Peyer's patch (tissue), 4 donors: ENCODE results near the gene CSRP2. TPM values are rescaled to one million over a fixed set of nuclear protein-coding genes. Genes with fewer than 3 reads are reported as not detected.
A peak's percentile ranks its signal among the peaks of the same experiment; 100 is the strongest.

Source experiments
- DNase-seq, 3 donors: peaks; one replicate each; pipeline ENCODE4 v3.0.0-alpha.2; 2017 to 2019
- H3K27ac ChIP-seq, 4 donors: fragments of 200-600 bp; sonication (generic); one replicate each; pipeline ENCODE4 v1.5.1; 2016 to 2019
- H3K27me3 ChIP-seq, 2 donors: fragments of 200-600 bp; sonication (generic); one replicate each; pipeline ENCODE4 v1.5.1; 2019
- H3K36me3 ChIP-seq, 3 donors: fragments of 200-600 bp; sonication (generic); one replicate each; pipeline ENCODE4 v1.5.1; 2016 to 2019
- H3K4me1 ChIP-seq, 4 donors: fragments of 200-600 bp; sonication (generic); one replicate each; pipeline ENCODE4 v1.5.1; 2016 to 2019
- H3K4me3 ChIP-seq, 4 donors: fragments of 200-600 bp; sonication (generic); 1 replicate in 3 of 4; 2 replicates in 1 of 4; pipeline ENCODE4 v1.5.1; 2016 to 2019; ENCODE audit warnings: mild to moderate bottlenecking in 1 of 4
- H3K9me3 ChIP-seq, 4 donors: fragments of 200-600 bp; sonication (generic); one replicate each; pipeline ENCODE4 v1.5.1; 2016 to 2019; ENCODE audit warnings: mild to moderate bottlenecking in 1 of 4
- CTCF ChIP-seq, 6 experiments: fragments of 450-650 bp in 4 of 6; fragments of 200-600 bp in 2 of 6; sonication (generic) in 1 of 6; IDR thresholded peaks; one replicate each; pipeline ENCODE4 v1.5.1; 2017 to 2019; ENCODE audit warnings: antibody characterized with exemption in 6 of 6, mild to moderate bottlenecking in 3 of 6, moderate library complexity in 1 of 6
- POLR2A ChIP-seq, 2 donors: fragments of 450-650 bp; IDR thresholded peaks; one replicate each; pipeline ENCODE4 v1.5.1; 2017; ENCODE audit warnings: antibody characterized with exemption in 2 of 2, mild to moderate bottlenecking in 2 of 2, moderate library complexity in 2 of 2
- total RNA-seq, 4 donors: library from RNA; depleted of rRNA; stranded (reverse); fragments of >200 nt; gene quantifications; one replicate each; pipeline ENCODE4 v1.1.0, GENCODE V29; 2016

CSRP2 gene
- total RNA-seq, 4 donors from 2014 or later: 1.9 to 10.6 (median 8.5) TPM

GRCh38 chr12:76860256-76860655 is 18.6 kb downstream of the CSRP2 start:
- Histone ChIP-seq H3K4me1 (no peaks in the 10 kb centered on the region), H3K36me3 (peaks cover 0 to 7% (median 0%) of the 10 kb centered on the region in 3 donors), H3K9me3 (no peaks in the 10 kb centered on the region), H3K27ac (peak overlapping the region in 1 of 4 donors; percentile 2), H3K27me3 (no peaks in the 10 kb centered on the region), H3K4me3 (no peak overlapping the region)
- DNase-seq: no peak
- TF ChIP-seq POLR2A (IDR thresholded peaks at IDR 0.05) (no peak), CTCF (IDR thresholded peaks at IDR 0.05) (no peak)

- no peaks in the 10 kb centered on the region for H3K9me3 ChIP-seq
- no peak for TF ChIP-seq CTCF (IDR thresholded peaks at IDR 0.05)
- TF ChIP-seq POLR2A (IDR thresholded peaks at IDR 0.05): no peak
- H3K27me3 ChIP-seq: no peaks in the 10 kb centered on the region
- peaks cover 0 to 9% (median 0%) of the 10 kb centered on the region in 3 donors for H3K36me3 ChIP-seq
- no peak overlapping the region for H3K4me3 ChIP-seq
- no peaks in the 10 kb centered on the region for H3K4me1 ChIP-seq
- H3K27ac ChIP-seq: peak overlapping the region in 1 of 4 donors; percentile 2
- no peak for DNase-seq
Measured at GRCh38 chr12:76859611-76860010, 19.2 kb downstream of the CSRP2 start.

GRCh38 chr12:76856018-76856644 is 22.7 kb downstream of the CSRP2 start:
- no peak overlapping the region for H3K27ac ChIP-seq
- no peaks in the 10 kb centered on the region for H3K27me3 ChIP-seq
- TF ChIP-seq POLR2A (IDR thresholded peaks at IDR 0.05) (no peak), CTCF (IDR thresholded peaks at IDR 0.05) (no peak)
- H3K36me3 ChIP-seq: peaks cover 0 to 12% (median 0%) of the 10 kb centered on the region in 3 donors
- no peaks in the 10 kb centered on the region for H3K4me1 ChIP-seq
- H3K9me3 ChIP-seq: no peaks in the 10 kb centered on the region
- DNase-seq: no peak
- no peak overlapping the region for H3K4me3 ChIP-seq

GRCh38 chr12:76855271-76855670 is 23.5 kb downstream of the CSRP2 start:
- Histone ChIP-seq H3K4me1 (no peaks in the 10 kb centered on the region), H3K9me3 (no peaks in the 10 kb centered on the region), H3K36me3 (peaks cover 0 to 21% (median 0%) of the 10 kb centered on the region in 3 donors), H3K27ac (no peak overlapping the region), H3K27me3 (no peaks in the 10 kb centered on the region), H3K4me3 (no peak overlapping the region)
- TF ChIP-seq CTCF (IDR thresholded peaks at IDR 0.05): no peak
- no peak for TF ChIP-seq POLR2A (IDR thresholded peaks at IDR 0.05)
- no peak for DNase-seq

GRCh38 chr12:76852106-76852505 is 26.7 kb downstream of the CSRP2 start:
- peaks cover 0 to 32% (median 0%) of the 10 kb centered on the region in 3 donors for H3K36me3 ChIP-seq
- no peaks in the 10 kb centered on the region for H3K9me3 ChIP-seq
- no peak for TF ChIP-seq POLR2A (IDR thresholded peaks at IDR 0.05)
- TF ChIP-seq CTCF (IDR thresholded peaks at IDR 0.05): no peak

More at GRCh38 chr12:76852106-76852505, 26.7 kb downstream of the CSRP2 start:
- DNase-seq: no peak
- no peaks in the 10 kb centered on the region for H3K27me3 ChIP-seq
- no peaks in the 10 kb centered on the region for H3K4me1 ChIP-seq
- H3K27ac ChIP-seq: no peak overlapping the region
- H3K4me3 ChIP-seq: no peak overlapping the region
